ENCODE data around the gene ZNF385C. TPM values are rescaled to one million over a fixed set of nuclear protein-coding genes. Genes with fewer than 3 reads are reported as not detected.

Gene ZNF385C
- total and polyA plus RNA-seq, 2 of the 13 experiments (the other 11 are each of a cell fraction or from before 2014, with no cell fraction given) = 2.3 to 6.1 TPM

DNA sequence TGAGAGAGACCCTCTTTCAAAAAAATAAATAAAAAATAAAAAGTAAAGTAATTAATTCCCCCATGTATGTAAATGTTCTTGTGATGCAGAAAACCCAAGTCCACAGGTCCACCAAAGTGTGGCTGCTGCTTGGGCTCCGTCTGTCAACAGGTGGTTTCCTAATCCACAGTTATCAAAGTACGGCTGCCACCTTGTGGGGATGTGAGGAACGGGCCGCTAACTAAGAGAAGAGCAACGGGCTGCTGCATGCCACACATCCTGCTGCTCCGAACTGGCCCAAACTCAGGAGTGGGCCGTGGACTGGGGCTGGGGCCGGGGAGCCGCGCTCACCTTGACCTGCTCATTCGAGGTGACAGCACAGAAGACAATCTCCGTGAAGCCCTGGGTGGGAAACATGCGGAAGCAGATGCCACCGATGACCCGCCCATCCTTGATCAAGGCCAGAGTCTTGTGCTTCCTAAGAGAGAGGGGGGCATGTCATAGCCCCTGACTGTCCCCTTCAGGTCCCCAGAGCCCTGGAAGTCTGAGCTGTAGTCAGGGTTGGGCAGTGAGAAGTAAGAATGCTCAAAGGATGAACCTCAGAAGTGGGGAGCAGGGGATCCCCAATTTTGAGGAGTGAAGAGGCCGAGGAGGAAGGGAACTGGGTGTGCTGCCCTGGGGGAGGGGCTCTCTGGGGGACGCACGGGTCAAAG is 18.6 kb upstream of the ZNF385C start (continued):
- TF ChIP-seq, protein P1, sequence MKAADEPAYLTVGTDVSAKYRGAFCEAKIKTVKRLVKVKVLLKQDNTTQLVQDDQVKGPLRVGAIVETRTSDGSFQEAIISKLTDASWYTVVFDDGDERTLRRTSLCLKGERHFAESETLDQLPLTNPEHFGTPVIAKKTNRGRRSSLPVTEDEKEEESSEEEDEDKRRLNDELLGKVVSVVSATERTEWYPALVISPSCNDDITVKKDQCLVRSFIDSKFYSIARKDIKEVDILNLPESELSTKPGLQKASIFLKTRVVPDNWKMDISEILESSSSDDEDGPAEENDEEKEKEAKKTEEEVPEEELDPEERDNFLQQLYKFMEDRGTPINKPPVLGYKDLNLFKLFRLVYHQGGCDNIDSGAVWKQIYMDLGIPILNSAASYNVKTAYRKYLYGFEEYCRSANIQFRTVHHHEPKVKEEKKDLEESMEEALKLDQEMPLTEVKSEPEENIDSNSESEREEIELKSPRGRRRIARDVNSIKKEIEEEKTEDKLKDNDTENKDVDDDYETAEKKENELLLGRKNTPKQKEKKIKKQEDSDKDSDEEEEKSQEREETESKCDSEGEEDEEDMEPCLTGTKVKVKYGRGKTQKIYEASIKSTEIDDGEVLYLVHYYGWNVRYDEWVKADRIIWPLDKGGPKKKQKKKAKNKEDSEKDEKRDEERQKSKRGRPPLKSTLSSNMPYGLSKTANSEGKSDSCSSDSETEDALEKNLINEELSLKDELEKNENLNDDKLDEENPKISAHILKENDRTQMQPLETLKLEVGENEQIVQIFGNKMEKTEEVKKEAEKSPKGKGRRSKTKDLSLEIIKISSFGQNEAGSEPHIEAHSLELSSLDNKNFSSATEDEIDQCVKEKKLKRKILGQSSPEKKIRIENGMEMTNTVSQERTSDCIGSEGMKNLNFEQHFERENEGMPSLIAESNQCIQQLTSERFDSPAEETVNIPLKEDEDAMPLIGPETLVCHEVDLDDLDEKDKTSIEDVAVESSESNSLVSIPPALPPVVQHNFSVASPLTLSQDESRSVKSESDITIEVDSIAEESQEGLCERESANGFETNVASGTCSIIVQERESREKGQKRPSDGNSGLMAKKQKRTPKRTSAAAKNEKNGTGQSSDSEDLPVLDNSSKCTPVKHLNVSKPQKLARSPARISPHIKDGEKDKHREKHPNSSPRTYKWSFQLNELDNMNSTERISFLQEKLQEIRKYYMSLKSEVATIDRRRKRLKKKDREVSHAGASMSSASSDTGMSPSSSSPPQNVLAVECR (CRISPR knock-in tag; IDR thresholded peaks at IDR 0.05; ENCODE audit: borderline replicate concordance) = 0 out of 2 replicates have a peak, but pooled peaks have one; percentile 41
- TF ChIP-seq GPN1 (CRISPR knock-in tag; IDR thresholded peaks at IDR 0.05; ENCODE audit: borderline replicate concordance) = no peak
- 0 out of 2 replicates have a peak, but pooled peaks have one; percentile 29 for TF ChIP-seq BORCS8-MEF2B (CRISPR knock-in tag; IDR thresholded peaks at IDR 0.05)
- TF ChIP-seq TARDBP (CRISPR knock-in tag; IDR thresholded peaks at IDR 0.05) = peak; percentile 36; the same call in 1 of the 2 replicates
- TF ChIP-seq ZBTB38 (CRISPR knock-in tag; IDR thresholded peaks at IDR 0.05) = peak; percentile 41; the same call in 1 of the 2 replicates
- TF ChIP-seq, protein P2, sequence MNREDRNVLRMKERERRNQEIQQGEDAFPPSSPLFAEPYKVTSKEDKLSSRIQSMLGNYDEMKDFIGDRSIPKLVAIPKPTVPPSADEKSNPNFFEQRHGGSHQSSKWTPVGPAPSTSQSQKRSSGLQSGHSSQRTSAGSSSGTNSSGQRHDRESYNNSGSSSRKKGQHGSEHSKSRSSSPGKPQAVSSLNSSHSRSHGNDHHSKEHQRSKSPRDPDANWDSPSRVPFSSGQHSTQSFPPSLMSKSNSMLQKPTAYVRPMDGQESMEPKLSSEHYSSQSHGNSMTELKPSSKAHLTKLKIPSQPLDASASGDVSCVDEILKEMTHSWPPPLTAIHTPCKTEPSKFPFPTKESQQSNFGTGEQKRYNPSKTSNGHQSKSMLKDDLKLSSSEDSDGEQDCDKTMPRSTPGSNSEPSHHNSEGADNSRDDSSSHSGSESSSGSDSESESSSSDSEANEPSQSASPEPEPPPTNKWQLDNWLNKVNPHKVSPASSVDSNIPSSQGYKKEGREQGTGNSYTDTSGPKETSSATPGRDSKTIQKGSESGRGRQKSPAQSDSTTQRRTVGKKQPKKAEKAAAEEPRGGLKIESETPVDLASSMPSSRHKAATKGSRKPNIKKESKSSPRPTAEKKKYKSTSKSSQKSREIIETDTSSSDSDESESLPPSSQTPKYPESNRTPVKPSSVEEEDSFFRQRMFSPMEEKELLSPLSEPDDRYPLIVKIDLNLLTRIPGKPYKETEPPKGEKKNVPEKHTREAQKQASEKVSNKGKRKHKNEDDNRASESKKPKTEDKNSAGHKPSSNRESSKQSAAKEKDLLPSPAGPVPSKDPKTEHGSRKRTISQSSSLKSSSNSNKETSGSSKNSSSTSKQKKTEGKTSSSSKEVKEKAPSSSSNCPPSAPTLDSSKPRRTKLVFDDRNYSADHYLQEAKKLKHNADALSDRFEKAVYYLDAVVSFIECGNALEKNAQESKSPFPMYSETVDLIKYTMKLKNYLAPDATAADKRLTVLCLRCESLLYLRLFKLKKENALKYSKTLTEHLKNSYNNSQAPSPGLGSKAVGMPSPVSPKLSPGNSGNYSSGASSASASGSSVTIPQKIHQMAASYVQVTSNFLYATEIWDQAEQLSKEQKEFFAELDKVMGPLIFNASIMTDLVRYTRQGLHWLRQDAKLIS (CRISPR knock-in tag; IDR thresholded peaks at IDR 0.05) = no peak
- no peak for TF ChIP-seq HOXA7 (CRISPR knock-in tag; IDR thresholded peaks at IDR 0.05)
- peak; percentile 75 for TF ChIP-seq CEBPG (CRISPR knock-in tag; IDR thresholded peaks at IDR 0.05)
- TF ChIP-seq NONO (IDR thresholded peaks at IDR 0.05) = no peak
- peak; percentile 76 for TF ChIP-seq NONO (CRISPR knock-in tag; conservative IDR thresholded peaks at IDR 0.05)
- peak; percentile 22 for TF ChIP-seq PHF5A (CRISPR knock-in tag; IDR thresholded peaks at IDR 0.05; ENCODE audit: low read depth, unreplicated experiment)
